ENCODE measurements around the gene CACNA1I. TPM values are rescaled to one million over a fixed set of nuclear protein-coding genes. Genes with fewer than 3 reads are reported as not detected.

The CACNA1I gene
- total and polyA plus RNA-seq, 2 donors from 2014 or later, result 0.63 TPM; not detected in 1

DNA sequence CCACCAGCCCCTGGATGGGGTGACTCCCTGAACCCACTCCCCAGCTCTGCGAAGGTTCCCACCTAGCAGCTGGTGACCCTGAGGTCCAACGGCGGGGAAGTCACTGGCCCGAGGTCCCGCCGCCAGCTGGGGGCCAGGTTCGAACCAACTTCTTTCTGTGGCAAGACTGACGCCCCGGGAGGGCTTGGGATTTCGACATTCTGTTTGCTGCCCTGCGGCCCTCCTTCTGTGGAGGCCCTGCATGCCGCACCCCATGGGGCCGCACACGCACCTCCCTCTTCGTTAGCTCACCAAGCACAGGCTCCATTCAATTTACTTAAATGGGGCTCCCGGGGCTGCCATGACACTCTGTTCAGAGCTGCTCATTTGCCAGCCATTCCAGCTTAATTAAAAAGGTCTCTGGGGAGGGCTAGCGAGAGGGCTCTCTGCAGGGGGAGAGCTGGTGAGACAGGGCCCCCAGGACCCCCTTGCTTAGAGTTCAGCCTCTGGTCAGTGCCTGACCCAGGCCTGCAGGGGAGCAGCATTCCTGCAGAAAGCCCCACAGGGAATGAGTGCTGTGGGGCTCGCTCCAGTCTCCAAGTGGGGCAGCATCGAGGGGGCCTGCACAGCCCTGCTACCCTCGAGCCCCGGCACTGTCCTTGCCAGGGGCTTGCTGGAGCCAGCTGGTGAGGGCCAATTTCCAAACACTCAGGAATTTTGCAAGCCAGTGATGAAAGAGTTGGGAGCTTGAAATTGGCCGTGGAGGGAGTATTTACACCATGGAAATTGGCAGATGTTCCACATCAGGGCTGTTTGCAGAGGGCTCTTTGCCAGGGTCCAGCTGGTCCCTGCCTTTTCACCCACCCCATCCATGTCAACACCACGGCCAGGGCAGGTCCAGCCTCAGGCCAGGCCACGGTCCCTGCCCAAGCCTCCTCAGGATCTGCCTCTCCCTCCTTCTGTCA is 80.8 kb downstream of the CACNA1I start:
- peaks cover 3% of the 10 kb centered on the region for H3K27me3 ChIP-seq (ENCODE audit: control insufficient read depth, insufficient read depth, low read length)
- H3K27ac ChIP-seq (ENCODE audit: low read depth in 2 of 2, low read length in 2 of 2), result no peak overlapping the region
- no peak overlapping the region for H3K9ac ChIP-seq (ENCODE audit: low read length in 3 of 3)
- H3K4me1 ChIP-seq (ENCODE audit: control insufficient read depth in 2 of 3, insufficient read depth in 2 of 3, low read depth in 1 of 3, low read length in 3 of 3), result no peaks in the 10 kb centered on the region
- no peaks in the 10 kb centered on the region for H3K36me3 ChIP-seq (ENCODE audit: control insufficient read depth in 2 of 3, insufficient read depth in 3 of 3, low read length in 3 of 3)
- no peak overlapping the region for H3K4me3 ChIP-seq (ENCODE audit: low read length in 3 of 3)
- no peaks in the 10 kb centered on the region for H3K9me3 ChIP-seq (ENCODE audit: control insufficient read depth in 2 of 3, insufficient read depth in 1 of 3, low read length in 3 of 3)
- TF ChIP-seq, protein P1, sequence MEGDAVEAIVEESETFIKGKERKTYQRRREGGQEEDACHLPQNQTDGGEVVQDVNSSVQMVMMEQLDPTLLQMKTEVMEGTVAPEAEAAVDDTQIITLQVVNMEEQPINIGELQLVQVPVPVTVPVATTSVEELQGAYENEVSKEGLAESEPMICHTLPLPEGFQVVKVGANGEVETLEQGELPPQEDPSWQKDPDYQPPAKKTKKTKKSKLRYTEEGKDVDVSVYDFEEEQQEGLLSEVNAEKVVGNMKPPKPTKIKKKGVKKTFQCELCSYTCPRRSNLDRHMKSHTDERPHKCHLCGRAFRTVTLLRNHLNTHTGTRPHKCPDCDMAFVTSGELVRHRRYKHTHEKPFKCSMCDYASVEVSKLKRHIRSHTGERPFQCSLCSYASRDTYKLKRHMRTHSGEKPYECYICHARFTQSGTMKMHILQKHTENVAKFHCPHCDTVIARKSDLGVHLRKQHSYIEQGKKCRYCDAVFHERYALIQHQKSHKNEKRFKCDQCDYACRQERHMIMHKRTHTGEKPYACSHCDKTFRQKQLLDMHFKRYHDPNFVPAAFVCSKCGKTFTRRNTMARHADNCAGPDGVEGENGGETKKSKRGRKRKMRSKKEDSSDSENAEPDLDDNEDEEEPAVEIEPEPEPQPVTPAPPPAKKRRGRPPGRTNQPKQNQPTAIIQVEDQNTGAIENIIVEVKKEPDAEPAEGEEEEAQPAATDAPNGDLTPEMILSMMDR (IDR thresholded peaks at IDR 0.05; ENCODE audit: borderline replicate concordance, extremely low read depth, insufficient read depth), result no peak
- DNase-seq (no peak), FAIRE-seq (no peak)
- intact Hi-C loops (cut with DNase I), result no loop called here

DNA sequence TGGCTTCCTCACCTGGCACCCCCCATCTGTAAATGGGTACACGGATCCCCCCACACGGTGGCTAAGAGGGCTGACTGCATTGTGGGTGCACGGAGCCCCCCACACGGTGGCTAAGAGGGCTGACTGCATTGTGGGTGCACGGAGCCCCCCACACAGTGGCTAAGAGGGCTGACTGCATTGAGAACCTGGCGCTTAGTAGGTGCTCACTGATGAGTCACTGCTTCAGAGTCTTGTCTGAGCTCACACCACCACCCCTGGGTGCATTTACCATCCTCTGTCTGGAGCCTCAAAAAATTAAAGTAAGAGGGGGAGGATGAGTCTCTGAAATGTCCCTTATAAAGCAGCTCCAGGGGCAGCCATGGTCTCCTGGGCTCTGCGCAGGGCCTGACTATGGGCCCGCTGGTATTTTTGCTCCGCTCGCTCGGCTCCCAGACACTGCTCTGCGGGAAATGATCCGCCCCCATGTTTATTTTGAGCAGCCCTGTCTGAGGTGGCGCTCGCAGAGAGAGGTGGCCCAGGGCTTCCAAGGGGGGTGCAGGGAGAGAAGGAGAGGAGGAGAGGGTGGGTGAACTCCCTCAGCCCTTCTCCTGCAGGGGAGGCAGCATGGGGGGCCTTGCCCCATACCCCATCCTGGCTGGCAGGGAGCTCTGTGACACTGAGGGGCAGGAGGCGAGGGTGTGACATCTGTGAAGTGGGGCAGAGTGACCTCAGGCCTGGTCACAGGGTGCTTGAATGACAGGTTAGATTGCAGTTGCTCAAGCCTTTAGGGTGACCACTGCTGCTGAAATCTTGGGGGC is 82.6 kb downstream of the CACNA1I start:
- H3K36me3 ChIP-seq (ENCODE audit: control insufficient read depth in 2 of 3, insufficient read depth in 3 of 3, low read length in 3 of 3), result no peaks in the 10 kb centered on the region
- no peak overlapping the region for H3K9ac ChIP-seq (ENCODE audit: low read length in 3 of 3)
- H3K9me3 ChIP-seq (ENCODE audit: control insufficient read depth in 2 of 3, insufficient read depth in 1 of 3, low read length in 3 of 3), result no peaks in the 10 kb centered on the region
- H3K4me1 ChIP-seq (ENCODE audit: control insufficient read depth in 2 of 3, insufficient read depth in 2 of 3, low read depth in 1 of 3, low read length in 3 of 3), result no peaks in the 10 kb centered on the region
- TF ChIP-seq, protein P1 (IDR thresholded peaks at IDR 0.05; ENCODE audit: borderline replicate concordance, extremely low read depth, insufficient read depth), result no peak
- FAIRE-seq (no peak), DNase-seq (no peak)
- H3K27me3 ChIP-seq (ENCODE audit: control insufficient read depth, insufficient read depth, low read length), result peaks cover 5% of the 10 kb centered on the region
- intact Hi-C loops (cut with DNase I), result no loop called here
- no peak overlapping the region for H3K4me3 ChIP-seq (ENCODE audit: low read length in 3 of 3)
- H3K27ac ChIP-seq (ENCODE audit: low read depth in 2 of 2, low read length in 2 of 2), result no peak overlapping the region

DNA sequence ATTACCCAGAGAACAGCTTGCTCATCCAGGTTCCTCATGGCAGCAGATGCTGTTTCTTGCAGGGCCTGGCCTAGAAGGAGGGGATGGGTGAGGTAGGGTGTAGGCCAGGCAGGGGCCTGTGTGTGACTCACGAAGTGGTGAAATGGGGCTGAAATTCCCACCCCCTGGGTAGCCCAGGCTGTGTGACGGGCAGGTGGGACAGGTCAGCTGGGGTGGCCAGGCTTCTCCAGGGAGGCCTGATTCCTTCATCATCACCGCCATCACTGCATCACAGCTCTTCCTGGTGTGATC is 83.2 kb downstream of the CACNA1I start:
- no peaks in the 10 kb centered on the region for H3K36me3 ChIP-seq (ENCODE audit: control insufficient read depth in 2 of 3, insufficient read depth in 3 of 3, low read length in 3 of 3)
- no peaks in the 10 kb centered on the region for H3K9me3 ChIP-seq (ENCODE audit: control insufficient read depth in 2 of 3, insufficient read depth in 1 of 3, low read length in 3 of 3)
- FAIRE-seq (no peak), DNase-seq (no peak)
- peaks cover 8% of the 10 kb centered on the region for H3K27me3 ChIP-seq (ENCODE audit: control insufficient read depth, insufficient read depth, low read length)
- intact Hi-C loops (cut with DNase I), result no loop called here
- no peak overlapping the region for H3K9ac ChIP-seq (ENCODE audit: low read length in 3 of 3)
- H3K4me3 ChIP-seq (ENCODE audit: low read length in 3 of 3), result no peak overlapping the region
- H3K27ac ChIP-seq (ENCODE audit: low read depth in 2 of 2, low read length in 2 of 2), result no peak overlapping the region
- TF ChIP-seq, protein P1 (IDR thresholded peaks at IDR 0.05; ENCODE audit: borderline replicate concordance, extremely low read depth, insufficient read depth), result no peak
- H3K4me1 ChIP-seq (ENCODE audit: control insufficient read depth in 2 of 3, insufficient read depth in 2 of 3, low read depth in 1 of 3, low read length in 3 of 3), result no peaks in the 10 kb centered on the region
